Ishikawa (cell line): ENCODE measurements around the gene NACA.

ENCODE experiments used
- EGR1 ChIP-seq: IDR thresholded peaks from 2 replicates; pipeline ENCODE4 v1.6.1; 2012
- EP300 ChIP-seq: IDR thresholded peaks from 2 replicates; pipeline ENCODE4 v1.6.1; 2012; ENCODE audit warnings: borderline replicate concordance
- TF ChIP-seq, protein P1 (sequence below): IDR thresholded peaks from 2 replicates; pipeline ENCODE4 v1.6.1; 2012; ENCODE audit warnings: low read depth, mild to moderate bottlenecking

DNA sequence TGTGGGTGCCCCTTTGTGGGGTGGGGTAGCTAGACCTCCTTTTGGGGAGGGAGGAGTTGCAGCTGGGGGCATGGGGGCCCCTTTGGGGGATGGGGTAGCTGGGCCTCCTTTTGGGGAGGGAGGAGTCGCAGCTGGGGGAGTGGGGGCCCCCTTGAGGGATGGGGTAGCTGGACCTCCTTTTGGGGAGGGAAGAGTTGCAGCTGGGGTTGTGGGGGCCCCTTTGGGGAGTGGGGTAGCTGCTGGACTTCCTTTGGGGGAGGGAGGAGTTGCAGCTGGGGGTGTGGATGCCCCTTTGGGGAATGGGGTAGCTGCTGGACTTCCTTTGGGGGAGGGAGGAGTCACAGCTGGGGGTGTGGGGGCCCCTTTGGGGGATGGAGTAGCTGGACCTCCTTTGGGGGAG is 7.0 kb downstream of the NACA start:
- TF ChIP-seq EP300: no peak
- no peak for TF ChIP-seq EGR1
- TF ChIP-seq, protein P1, sequence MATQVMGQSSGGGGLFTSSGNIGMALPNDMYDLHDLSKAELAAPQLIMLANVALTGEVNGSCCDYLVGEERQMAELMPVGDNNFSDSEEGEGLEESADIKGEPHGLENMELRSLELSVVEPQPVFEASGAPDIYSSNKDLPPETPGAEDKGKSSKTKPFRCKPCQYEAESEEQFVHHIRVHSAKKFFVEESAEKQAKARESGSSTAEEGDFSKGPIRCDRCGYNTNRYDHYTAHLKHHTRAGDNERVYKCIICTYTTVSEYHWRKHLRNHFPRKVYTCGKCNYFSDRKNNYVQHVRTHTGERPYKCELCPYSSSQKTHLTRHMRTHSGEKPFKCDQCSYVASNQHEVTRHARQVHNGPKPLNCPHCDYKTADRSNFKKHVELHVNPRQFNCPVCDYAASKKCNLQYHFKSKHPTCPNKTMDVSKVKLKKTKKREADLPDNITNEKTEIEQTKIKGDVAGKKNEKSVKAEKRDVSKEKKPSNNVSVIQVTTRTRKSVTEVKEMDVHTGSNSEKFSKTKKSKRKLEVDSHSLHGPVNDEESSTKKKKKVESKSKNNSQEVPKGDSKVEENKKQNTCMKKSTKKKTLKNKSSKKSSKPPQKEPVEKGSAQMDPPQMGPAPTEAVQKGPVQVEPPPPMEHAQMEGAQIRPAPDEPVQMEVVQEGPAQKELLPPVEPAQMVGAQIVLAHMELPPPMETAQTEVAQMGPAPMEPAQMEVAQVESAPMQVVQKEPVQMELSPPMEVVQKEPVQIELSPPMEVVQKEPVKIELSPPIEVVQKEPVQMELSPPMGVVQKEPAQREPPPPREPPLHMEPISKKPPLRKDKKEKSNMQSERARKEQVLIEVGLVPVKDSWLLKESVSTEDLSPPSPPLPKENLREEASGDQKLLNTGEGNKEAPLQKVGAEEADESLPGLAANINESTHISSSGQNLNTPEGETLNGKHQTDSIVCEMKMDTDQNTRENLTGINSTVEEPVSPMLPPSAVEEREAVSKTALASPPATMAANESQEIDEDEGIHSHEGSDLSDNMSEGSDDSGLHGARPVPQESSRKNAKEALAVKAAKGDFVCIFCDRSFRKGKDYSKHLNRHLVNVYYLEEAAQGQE: no peak
